GM19372 (cell line): ENCODE results near the gene TUSC1.
"Not testable (repeated sequence)": the region's sequence is repeated elsewhere in the genome, so short reads cannot be mapped to it uniquely, and the experiment has no call there.

Experiments used
- ATAC-seq: cut with Tn5 transposase; IDR thresholded peaks from one replicate; pipeline ENCODE4 v1.9.1; 2021; ENCODE audit warnings: mild to moderate bottlenecking, low read depth, moderate library complexity; ENCODE audit not compliant: unreplicated experiment

Gene TUSC1

DNA sequence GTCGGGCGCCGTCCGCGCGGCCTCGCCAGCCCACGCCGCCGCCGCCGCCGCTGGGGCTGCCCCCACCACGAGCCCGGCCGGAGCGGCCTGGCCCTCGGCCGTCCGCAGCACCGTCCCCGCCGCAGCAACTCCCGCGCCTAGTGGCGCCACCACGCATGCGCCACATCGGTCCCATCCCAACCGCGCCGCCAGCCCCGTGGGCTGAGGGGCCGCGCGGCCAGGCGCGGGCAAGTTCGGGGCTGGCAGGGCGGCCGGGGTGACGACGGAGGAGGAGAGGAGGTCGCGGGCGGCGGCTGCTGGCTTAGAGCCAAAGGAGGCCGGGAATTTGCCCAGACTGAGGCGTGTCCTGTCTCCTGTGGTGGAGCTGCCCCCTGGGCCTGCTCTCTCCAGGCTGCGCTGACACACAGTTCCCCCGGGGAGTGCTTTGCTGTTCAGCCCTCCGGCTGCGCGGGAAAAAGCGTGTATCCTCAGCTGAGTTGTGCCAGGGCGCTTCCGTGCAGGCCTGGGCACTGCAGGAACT lies at the start of gene TUSC1:
Gene TUSC1 (minus strand): TSS at position 298 of the 520 bp plus-strand sequence. CDS start 132 bp downstream, at position 166.
- ATAC-seq: no peak

DNA sequence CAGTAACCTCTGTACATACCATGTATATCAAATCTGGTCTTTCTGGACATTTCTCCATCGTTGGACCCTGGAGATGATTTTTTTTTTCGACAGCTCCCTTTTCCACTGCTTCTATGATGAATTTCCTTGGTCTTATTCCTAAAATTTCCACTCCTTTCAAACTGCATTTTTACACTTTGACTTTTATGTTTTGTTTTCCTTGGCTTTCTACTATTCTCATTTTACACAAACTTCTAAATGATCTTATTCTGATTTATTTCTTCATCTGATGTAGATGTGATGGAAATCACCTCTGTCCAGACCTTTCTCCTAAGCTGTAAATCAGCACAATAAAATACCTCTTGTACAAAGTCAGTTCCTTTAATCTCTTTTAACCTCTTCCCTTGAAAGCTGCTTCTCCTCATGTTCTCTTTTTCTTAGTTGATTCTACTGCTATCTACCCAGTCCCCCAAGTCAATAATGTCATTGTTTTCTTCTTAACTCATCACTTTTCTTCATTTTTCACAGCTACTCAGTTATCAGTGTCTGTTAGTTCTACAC lies 48.7 kb upstream of the TUSC1 start:
- ATAC-seq: no peak

DNA sequence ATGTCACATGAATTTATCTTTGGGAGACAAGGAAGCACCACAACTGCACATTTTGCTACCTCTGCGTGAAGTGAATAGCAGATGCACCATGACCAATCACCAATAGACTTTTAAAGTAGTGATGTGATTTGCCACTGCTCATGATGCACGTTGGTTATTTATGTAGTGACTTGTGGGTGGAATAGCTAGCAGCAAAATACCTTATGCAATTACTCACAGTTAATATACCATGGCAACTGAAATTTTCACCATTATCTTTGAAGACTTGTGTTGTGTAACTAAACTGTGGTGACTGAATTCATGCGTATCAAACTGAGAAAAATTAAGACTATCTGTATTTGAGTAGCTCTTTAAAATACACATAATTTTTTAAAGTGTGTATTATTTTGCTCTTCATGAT lies 46.2 kb upstream of the TUSC1 start:
- no peak for ATAC-seq

DNA sequence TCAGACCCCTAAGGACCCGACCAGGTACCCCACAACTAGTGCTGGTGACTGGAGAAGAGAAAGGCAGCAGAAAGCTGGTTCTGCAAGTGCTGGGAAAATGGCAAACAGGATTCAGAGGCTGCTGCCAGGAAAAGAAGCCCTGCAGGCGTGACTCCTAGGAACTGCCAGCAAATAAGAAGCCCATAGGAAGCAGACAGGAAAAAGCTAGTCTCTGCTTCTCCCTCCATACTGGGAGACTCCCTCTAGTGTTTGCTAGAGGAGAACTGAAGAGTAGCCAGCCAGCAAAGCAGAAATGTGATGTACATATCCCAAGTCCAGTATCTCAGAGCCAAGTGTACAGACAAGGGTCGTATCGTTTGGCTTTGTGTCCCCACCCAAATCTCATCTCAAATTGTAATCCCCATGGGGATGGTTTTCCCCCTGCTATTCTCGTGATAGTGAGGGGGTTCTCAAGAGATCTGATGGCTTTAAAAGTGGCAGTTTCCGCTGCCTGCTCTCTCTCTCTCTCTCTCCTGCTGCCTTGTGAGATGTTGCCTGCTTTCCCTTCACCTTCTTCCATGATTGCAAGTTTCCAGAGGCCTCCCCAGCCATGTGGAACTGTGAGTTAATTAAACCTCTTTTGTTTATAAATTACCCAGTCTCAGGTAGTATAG lies 38.1 kb upstream of the TUSC1 start:
- ATAC-seq: no peak

DNA sequence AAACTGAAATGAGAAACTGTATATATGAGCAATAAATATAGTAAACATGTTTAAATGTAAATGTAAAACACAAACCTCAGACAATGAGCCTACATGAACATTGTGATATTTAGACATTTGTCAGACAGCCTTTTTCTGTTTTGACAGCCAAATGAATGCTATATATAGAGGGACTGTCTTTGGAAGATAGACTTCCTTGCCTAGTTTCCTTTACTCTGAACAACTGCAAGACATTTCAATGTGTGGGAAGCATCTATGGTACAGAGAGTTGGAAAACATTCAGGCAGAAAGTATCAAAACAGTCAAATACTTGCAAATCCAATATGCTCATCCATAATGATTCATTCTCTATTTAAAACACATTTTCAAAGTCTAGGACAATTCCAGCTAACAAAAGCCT lies 31.7 kb upstream of the TUSC1 start:
- no peak for ATAC-seq

DNA sequence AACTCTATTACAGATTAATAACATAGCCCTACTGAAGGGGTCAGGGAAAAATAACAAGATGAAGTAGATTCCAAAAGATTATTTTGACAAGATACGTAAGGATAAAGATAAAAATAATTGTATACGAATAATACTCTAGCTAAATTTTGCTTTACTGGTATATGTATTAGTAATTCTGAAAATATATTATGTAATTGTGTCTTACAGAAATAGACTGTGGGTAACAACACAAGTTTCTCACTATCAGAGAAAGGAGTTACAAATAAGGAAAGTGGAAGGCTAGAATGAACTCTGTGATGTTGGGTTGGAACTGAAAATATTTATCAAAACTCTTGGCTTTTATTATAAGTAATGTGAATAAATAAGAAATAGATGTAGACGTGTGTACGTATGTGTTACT lies 26.6 kb upstream of the TUSC1 start:
- no peak for ATAC-seq

DNA sequence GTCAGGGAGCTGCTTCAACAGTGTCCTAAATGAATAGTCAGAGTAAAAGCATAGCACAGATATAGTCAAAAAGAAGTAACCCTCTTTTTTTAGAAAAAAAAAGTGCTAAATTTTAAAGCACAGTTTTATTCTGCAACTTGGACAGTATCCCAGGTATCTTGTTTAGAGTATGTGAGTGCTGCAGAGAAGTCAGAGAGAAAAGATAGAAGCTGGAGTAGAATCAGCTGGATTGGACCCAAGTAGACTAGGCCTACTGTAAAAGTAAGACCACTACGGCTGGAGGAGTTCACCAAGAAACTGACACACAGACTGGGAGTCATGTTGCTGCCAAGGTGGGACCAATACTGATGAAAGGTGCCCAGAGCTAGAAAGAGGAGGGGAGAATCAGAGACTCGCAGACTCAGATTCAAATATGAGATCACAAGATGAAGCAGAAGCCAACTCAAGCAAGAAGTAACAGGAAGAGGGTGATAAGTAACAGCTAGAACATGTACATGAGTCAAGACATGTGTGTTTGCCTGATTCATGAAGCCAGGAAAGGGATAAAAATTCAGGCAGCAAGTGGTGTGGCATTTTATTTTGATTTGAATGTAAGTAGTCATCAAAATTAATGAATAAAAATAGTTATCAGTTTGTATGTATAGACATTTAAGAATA lies 25.6 kb upstream of the TUSC1 start:
- no peak for ATAC-seq

DNA sequence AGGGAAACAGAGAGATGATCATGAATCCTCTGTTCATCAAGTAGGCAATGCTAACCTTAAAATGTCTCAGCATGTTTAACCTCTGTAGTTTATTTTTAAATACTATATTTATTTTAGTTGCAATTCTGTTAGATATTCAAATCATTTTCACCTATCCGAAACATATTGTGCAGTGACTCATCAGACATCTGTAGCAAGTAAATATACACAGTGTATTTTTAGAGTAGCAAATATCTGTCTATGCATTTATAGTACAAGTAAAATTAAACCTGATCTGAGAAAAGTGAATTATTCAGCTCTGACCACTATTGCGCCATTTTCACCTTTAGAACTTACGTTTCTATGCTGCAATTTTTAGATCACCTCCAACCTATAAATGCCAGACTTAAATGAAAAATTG lies 24.3 kb upstream of the TUSC1 start:
- no peak for ATAC-seq

DNA sequence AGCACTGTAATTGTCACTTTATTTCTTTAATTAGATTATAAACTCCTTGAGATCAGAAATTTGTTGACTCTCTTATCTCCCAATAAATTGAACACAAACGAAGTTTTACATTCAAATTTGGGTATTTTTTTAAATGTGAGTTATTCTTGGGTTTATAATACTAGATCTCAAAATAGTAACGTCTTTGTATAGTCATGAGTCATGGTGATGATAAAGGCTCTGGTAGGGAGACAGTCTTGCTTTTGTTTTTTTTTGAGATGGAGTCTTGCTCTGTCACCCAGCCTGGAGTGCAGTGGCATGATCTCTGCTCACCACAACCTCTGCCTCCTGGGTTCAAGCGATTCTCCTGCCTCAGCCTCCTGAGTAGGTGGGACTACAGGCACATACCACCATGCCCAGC lies 22.7 kb upstream of the TUSC1 start:
- not testable (repeated sequence) for ATAC-seq

DNA sequence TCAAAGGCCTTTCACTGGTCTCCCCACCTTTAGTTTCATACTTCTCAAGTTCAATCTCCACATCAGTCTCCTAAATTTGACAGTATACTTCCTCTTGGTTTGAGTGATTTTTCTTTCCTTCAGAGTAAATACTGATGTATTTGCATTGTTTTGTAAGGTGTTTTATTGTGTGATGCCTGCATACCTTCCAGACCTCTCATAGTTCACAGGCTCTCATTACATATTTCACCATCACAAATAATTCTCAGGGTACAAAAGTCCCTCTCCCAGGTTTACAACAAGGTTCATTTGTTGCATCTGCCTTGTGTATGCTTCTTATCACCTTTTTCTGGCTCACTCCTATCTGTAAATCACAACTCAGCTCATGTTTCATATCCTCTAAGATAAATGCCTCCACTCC lies 22.2 kb upstream of the TUSC1 start:
- ATAC-seq: no peak

DNA sequence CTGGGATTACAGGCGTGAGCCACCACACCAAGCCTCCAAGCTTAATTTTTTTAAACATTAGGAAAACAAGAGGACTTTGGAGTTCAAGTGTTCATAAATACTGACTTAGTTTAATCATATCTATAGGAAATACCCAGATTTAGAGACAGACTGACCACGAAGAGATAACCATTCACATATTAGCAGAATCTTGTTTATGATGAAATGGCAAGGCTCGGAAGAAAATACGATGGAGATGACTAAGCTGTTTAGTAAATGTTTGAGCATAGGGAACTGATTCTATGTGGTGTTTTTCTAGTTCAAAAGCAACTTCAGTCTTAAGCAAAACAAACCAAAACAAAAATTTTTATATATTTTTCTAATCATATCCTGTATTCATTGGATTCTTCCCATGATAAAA lies 13.5 kb upstream of the TUSC1 start:
- ATAC-seq: no peak

DNA sequence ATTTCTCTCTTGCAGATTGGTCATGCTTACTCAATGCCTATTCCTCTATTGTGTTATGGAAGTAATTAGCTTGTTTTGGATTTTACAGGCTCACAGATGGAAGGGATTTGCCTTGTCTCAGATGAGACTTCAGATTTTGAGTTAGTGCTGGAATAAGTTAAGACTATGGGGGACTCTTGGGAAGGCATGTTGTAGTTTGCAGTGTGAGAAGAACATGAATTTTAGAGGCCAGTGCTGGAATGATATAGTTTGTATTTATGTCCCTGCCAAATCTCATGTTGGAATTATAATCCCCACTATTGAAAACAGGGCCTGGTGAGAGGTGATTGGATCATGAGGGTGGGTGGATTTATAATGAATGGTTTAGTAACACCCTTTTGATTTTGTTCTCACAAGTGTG lies 6.1 kb upstream of the TUSC1 start:
- no peak for ATAC-seq

DNA sequence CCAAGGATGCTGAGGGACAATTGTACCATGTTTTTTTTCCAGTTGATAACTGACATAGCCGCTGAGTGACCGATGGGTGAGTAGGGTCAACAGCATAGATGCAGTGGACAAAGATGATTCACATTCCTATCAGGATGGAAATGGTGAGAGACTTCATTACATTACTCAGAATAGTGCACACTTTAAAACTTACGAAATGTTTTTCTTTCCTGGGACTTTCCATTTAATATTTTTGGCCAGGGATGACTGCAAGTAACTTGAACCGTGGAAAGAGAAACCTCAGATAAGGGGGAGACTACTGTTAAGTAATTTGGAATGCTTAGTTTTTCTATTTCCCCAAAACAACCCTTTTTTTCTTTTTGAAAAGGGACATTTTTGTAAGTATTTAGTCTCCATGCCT lies 3.0 kb upstream of the TUSC1 start:
- no peak for ATAC-seq

DNA sequence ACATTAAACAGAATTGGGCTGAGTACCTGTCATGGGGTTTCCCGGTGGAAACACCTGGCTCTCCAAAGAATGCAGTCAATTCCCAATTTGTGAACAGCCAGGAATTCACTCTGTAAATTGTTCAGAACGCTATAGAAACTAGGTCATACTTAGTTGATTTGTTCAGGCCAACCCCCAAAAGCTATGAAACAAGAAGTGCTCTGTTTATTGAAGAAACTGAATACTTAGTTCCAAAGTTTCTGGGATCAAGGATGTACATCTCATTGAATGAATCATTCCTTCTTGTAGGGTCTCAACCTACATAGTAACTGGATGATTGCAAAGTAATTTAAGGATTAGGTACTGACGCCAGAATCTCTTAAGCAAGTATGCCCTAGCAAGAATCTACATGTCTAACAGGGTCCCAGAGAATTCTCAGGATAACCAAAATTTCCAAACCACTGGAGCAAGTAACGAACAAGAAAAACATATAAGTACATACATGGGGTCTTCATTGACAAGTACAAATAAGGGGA lies 659 bp upstream of the TUSC1 start:
- ATAC-seq: no peak

DNA sequence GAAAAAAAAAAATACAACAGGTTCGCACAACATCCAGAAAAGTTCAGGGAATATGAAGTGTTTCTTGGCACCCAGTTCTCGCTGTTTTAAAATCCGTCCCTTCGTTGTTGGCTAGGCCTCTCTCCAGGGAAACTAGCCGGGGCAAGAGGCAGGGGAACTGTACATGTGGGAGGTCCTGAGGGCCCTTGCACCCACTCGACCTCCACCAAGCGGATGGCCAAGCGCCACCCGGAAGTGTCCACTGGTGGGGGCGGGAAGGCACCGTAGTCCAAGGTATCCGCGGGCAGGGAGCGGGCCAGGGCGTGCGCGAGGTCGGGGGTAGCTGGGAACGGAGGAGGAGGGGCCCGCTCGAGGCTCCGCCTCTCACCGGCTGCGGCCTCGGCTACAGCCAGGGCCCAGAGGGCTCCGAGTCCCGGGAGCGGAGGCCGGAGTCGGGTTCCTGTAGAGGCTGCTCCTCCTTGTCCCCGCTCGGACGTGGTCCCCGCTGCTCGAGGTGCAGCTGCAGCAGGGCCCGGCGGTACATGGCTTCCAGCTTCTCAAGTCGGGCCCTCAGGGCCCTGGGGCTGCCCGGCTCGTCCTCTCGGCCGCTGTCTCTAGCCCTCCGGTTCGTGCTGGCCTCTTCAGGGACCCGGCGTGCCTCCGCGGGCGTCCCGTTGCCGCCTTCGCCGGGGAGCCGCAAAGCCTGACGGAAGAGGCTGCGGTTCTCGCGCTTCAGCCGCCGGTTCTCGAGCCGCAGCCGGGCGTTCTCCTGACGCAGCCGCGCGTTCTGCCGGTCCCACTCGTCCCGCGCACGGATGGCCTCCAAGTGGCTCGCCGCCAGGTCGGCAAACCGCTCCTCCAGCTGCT lies 720 bp downstream of the TUSC1 start:
- no peak for ATAC-seq

DNA sequence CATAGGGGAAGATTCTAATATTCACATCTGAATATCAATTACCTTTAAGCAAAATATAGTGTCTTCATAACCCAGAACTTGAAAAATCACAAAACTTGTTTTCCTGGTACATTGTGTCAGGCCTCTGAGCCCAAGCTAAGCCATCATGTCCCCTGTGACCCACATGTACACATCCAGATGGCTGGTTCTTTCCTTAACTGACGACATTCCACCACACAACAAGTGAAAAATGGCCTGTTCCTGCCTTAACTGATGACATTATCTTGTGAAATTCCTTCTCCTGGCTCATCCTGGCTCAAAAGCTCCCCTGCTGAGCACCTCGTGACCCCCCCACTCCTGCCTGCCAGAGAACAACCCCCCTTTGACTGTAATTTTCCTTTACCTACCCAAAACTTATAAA lies 2.4 kb downstream of the TUSC1 start:
- ATAC-seq: not testable (repeated sequence)

DNA sequence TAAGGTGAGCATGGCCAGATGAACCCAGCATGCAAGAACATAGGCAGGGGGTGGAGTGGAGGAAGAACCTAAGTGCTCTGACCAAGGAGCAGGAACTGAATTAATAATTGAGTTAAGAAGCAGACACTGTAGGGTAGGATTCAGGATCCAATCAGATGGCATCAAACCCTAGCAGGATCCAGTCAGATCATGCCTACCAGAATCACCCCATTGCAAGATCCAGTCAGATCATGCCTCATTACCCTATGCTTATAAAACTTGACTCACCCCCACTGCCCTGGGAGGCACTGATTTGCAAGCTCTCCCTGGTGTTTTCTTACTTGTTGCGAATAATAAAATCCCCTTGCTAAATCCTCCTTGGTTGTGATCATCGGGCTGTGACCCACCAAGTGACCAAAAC lies 19.7 kb downstream of the TUSC1 start:
- ATAC-seq: no peak

DNA sequence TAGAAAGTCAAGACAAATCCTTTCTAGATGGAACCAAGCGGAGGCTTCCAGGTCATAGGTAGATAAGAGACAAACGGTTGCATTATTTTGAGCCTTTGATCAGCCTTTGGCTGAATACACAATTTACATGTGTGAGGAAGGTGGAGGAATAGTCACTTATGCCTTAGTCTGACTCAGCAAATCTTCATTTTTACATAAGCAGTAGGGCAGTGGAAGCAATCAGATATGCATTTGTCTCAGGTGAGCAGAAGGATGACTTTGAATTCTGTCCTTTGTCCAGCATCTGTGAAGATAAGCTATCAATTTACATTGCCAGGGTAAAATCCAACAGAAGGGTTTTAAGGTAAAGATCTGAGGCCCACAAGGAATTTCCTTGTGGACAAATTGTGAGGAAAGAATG lies 23.8 kb downstream of the TUSC1 start:
- no peak for ATAC-seq

DNA sequence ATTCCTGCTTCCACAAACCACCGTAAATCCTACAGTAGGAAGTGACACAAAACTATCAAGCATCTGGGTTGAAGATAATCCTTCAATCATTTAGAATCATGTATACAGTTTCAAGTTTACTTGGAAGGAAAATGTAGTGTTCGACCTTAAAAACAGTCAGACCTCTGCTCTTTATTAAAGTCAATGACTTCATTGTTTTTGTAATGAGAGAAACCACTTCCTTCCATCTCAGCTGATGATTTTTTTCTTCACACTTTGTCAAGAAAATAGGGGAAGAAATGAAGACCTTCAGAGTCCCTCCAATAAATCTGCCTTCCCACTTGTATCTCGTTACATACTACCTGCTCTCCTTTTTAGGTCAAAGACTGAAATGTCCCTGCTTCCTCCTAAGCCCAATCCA lies 30.1 kb downstream of the TUSC1 start:
- ATAC-seq: no peak

DNA sequence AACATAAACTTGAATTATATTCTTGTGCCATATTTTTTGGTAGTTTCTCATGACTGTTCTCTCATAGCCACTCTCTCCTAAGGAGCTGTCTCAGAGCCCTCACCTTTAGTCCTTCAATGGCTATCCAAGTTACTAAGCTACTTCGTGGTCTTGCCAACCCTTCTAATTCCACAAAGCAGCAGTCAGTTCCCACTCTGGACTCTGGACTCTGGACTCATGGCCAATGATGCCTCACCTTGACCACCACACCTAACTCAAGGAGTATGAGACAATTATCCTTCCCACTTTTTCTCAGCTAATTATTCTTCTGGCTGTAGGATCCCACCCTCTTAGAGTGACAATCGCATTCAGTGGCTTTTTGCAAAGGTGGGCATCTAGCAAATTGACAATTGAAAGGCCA lies 42.2 kb downstream of the TUSC1 start:
- no peak for ATAC-seq

DNA sequence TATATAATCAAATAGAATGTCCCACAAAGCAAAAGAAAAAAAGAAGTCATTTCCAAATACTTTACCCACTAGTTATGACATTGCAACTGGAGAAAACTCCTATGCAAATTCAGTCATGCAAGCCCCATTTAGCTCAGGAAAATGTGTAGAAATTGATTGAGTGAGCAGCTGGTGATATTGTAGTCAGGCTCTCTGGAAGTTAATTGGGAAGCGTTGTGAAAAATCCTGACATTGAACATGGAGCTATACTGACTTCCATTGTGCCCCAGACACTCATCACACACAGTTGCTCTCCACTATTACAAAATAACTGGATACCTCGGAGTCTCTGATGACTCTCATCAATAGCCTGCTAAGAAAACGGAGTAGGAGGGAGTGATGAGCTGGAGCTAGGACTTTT lies 49.0 kb downstream of the TUSC1 start:
- no peak for ATAC-seq
